GM18868 (cell line): Measurements from ENCODE around the gene HS6ST1.
"Not testable (repeated sequence)": the region's sequence is repeated elsewhere in the genome, so short reads cannot be mapped to it uniquely, and the experiment has no call there.

Source experiments
- ATAC-seq: cut with Tn5 transposase; IDR thresholded peaks from one replicate; pipeline ENCODE4 v1.9.1; 2021; ENCODE audit warnings: mild to moderate bottlenecking, moderate library complexity; ENCODE audit not compliant: unreplicated experiment

The HS6ST1 gene

DNA sequence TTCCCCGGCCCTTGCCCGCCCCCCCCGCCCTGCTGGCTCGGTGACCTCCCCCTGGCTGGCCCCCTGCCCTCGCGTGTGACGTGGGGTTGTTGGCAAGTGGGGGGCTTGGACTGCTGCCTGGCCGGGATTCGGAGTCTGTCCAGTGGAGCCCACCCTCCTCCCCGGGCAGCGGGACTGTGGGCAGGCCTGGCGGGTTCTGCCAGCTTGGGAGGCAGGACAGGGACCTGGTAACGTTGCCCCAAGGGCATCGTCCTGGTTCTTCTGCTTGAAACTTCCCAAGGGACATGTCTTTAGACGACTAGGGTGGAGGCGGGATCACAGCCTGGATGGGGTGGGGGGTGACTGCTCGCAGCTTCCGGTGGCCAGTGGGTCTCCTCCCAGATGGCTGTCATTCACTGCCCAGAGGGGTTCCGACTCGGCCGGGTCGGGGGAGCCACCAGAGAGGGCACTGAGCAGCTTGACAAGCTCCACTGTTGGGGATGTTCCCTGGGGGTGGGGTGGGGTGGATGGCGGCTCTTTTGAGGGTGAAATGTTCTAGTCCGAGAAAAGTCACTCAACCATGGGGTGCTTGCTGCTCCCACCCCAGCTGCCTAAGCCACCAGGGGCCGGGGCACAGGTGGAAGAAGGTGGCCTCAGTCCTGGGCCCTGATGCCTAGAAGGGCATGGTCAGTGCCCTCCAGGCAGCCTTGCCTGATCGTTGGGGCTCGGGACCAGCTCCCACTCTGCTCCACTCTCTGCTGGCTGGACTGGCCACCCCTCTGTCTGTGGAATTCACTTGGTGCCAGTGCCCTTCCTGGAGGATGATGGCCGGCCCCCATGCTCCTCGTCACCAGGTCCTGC lies 4.3 kb upstream of the HS6ST1 start:
- no peak for ATAC-seq

DNA sequence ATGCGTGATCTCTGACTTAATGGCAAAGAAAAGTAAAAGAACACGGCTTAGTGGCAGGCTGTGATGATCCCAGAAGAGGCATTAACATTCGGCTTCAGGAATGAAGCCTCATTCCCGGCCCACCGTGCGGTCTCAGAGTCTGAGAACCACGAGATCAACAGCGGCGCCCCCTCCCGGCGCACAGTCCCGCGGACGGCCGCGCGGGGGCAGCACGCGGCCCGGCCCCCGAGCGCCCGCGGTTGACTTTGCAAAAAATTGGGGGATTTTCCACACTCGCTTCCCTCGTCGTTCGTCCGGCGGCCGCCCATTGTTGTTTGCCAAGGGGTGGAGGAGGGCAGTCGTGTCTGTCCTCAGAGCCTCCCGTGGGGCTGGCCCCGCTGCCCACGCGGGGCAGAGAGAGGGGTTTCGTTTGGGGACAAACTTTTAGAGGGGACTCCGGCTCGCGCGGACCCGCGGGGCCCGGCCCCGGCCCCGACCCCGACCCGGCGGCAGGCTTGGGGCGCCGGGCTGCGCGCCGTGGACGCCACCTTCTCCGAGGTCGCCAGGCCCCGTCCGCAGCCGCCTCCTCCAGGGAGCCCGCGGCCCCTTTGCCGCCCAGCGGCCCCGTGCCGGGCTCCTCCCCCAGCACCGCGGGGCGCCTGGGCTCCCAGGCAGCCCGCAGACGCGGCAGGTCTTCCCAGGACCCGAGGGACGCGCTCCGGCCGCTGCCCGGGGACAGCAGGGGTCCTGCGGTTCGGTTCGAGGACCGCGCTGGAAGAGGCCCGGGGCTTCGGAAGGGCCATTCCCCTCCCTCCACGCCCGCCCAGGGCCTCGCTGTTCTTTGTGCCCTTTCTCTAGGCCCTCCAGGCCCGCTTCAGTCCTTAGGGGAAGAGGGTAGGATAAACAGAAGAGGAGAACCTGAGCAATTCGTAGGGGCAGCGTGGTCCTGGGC lies 3.4 kb upstream of the HS6ST1 start:
- ATAC-seq: peak; percentile 52

DNA sequence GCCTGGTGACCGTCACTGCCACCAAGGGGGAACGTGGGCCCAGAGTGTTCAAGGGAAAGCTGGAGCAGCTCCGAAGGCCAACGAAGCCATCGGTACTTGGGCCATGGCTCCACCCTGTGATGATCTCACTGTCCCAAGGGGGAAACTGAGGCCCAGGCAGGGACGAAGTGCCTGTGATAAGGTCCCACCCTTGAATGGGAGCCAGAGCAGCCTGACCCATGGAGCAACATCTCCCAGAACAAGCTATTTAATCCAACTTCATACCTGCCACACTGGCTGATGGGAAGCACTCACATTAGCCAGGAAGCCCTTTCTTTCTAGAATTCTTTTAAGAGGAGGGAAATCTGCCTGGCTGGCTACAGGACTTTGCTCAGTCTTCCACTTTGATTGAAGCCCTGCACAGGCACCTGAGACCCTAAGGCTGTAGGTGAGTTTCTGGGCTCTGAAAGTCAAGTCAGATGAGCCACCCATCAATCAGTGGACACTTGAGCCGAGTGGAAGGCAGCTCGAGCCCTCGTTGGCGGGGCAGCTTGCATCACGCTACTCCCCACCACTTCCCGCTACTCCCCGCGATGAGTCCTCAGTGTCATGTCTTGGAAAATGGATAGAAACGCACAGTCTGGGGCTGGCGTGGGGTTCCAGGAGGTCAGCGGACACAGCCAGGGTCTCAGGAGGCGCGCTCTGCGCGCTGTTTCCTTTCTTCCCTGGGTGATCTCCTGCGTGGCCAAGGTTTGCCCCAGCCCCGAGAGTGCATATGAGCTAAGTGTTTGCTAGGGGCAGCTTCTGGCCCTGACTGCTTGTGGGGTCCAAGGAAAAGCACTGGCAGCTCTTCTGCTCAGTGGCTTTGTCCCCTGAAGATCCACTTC lies 2.5 kb upstream of the HS6ST1 start:
- ATAC-seq: no peak

DNA sequence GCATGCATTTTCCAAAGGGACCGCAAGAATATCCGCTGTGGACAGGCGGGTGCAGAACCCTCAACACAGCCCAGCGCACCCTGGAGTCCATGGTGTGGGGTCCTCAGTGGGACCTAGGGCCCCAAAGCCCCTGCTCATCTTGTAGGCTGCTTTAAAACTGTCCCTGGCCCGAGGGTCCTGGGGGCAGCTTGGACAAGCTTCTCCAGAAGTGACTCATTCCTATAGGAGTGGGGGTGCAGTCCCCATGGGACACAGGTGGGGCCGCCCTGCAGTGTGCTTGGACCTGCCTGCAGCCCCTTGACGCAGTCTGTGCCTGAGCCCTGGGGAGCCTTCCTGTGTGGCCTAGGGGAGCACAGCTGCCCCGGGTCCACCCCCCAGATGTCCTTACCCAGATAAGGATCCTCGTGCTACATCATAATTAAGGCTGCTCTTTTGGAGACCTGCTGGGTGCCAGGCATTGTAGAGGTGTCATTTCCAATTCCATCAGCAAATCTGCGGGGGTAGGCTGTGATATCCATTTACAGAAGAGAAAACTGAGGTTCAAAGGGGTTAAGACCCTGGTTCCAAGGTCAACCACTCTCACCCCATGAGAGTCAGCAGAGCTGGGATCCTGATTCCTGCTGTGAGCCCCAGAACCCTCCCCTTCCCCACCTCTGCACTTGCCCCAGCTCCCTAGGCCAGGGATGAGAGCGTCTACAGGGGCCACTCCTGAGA lies 1.7 kb upstream of the HS6ST1 start:
- no peak for ATAC-seq

DNA sequence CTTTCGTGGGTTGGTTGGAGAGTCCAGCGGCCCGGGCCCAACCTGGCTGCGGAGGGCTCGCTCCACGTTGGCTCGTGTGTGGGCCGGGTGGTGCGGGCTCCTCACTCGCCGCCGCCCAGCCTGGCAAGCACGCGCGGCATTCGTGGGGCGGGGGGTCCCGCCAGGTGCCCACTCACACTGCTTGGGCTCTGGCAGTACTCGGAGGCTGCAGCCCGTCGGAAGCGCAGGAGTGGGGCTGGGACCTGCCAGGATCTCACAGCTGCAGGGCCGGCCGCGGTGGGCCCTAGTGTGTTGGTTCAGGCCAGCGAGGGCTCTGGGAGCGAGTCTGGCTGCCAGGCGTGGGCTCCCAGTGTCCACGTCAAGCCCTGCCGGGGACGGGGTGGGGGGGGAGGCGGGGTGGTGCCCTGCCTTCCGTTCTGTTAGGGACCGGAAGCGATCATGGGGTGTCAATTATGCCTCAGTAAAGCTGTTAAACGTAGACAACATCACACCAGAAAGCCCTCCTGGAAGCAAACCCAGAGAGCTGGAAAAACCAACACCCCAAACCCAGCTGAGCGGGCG lies 1.0 kb upstream of the HS6ST1 start:
- no peak for ATAC-seq

DNA sequence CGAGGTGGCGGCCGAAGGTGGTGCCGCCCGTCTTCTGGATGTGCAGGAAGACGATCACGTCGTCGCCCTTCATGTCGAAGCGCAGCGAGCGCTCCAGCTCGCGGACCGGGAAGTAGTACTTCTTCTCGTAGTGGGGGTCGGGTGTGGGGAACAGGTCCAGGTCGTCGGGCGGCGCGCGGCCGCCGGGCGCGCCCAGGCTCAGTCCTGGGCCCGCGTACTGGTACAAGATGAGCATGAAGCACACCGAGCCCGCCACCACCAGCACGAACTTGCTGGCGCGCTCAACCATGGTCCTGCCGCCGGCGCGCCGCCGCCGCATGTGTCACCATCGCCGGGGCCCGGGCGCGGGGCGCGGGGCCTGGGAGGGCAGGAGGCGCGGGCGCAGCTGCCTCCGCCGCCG lies 423 bp downstream of the HS6ST1 start:
- ATAC-seq: peak; percentile 1

DNA sequence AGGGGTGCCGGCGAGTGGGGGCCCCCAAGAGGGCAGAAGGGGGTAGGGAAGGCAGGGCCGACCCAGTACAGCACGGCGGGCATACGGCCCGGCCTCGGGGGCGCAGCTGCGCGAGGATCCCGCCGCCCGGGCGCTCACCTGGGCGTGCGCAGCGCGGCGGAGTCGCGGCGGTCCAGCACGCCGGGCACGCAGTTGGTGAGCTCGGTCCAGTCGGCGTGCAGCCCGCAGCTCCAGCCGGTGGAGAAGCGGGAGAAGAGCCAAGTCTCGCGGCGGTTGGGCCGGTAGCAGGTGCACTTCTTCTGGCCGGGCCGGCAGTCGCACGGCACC lies 806 bp downstream of the HS6ST1 start:
- ATAC-seq: not testable (repeated sequence)

DNA sequence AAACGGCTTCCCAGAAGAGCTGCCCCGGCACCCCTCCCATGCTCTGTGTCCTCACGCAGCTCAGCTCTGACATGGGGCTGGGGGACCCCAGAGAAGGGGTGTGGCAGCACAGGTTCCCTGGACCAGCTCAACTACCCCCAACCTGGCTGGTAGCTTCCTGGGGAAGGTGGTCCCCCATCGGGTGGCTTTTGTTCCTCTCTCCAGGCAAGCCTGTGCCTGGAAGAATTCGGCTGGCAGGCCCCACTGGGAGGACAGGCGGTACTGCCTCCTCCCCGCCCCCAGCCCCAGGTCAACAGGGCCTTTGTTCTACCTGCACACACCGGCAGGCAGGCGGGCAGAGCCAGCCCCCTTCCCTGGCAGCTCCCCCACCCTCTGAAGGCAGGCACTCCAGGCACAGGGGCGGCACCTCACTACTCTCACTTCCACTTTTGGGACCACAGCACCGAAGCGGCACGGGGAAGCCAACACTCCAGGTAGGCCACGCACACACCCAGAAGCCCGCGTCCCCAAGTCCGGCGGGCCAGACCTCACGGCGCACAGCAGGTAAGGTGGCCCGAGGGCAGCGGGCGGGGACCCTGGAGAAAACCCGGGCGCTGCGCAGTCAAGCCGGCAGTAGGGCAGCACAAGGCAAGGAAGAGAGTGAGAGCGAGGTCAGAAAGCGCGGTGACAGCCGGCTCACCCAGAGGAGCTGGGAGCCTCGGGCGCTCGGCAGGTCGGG lies 1.3 kb downstream of the HS6ST1 start:
- ATAC-seq: peak; percentile 61

DNA sequence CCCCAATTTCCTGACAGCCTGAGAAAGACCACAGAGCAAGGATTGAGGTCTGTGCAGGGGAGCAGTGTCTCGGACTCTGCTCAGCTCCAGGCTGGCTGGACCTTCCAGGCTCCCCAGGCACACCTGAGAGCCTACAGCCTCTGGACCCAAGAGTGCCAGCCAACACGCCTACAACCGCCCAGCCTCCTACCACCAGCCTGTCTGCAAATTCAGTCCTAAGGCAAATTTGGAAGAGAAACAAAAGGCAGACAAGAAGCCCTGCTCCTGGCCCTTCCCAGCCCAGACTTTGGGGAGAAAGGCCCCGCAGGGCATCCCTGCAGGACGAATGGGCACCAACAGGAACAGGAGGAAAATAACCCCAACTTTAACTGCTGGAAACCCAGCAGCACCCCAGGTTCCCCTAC lies 1.9 kb downstream of the HS6ST1 start:
- no peak for ATAC-seq

DNA sequence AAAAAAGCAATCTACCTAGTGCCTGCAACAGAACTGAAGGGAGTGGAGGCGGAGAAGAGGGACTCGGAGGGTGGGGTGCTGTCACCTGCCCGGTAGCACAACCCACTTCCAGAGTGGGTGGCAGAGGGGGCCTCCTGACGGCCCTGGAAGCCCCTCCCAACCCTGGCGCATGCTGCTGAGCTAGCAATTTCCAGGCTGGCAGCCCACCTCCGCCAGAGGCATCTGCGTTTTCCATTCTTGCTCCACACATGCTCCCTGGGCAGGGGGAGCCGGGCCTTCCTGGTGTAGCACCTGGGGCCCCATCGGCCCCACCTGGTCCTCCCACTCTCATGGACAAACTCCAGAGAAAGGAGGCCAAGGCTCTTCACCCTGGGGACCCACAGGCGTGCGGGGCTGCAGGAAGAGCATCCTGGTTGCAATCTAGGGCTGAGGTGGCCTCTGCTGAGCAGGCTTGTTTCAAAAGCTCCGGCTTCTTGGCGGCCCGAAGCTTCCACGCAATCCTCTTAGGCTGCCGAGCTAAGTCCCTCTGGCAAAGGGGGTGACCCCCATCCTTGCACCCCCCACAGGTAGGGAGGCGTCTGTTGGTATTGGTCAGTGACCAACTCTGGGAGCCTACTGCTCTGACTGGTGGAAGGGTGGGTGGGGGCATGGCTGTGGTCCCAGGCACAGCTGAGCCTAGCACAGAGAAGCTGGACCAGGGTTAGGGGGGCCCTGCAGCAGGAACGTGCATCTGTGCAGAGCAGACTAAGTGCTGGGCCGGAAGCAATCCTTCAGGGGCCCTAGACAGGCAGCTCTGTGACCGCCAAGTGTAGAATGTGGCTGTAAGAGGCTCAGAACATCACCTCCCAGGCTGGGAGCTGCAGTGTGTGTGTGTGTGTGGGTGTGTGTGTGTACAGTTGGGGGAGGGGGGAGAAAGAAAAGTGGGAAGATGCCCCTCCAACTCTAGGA lies 2.6 kb downstream of the HS6ST1 start:
- ATAC-seq: no peak

DNA sequence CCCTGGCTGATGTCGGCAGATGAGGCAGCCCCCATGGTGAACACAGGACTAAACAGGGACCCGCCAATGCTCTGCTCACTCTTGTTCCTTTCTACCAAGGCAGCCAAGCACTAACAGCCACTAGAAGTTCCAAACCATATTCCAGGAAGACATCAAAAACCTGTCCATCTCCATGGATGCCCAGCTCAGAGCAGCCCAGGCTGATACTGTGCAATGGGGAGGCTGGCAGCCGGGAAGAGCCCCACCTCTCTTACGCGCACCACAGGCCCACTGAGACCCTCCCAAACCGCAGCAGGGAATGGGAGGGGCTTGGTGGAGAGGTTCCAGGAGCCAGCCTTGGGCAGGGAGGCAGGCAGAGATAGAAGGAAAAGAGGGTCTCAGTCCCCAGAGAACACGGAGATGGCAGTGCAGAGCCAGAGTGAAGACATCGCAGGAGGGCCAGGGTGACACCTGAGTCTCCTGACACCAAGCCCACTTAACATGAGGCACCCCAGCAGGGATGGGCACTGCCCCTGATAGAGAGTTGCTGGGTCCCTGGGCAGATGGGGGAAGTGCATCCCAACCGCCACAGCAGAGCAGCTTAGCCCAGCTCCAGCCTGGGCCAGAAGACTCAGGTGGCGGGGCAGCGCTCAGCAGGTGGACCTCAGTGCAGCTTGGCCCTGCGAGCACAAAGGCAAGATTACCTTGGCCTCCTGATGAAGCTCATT lies 3.4 kb downstream of the HS6ST1 start:
- ATAC-seq: no peak

DNA sequence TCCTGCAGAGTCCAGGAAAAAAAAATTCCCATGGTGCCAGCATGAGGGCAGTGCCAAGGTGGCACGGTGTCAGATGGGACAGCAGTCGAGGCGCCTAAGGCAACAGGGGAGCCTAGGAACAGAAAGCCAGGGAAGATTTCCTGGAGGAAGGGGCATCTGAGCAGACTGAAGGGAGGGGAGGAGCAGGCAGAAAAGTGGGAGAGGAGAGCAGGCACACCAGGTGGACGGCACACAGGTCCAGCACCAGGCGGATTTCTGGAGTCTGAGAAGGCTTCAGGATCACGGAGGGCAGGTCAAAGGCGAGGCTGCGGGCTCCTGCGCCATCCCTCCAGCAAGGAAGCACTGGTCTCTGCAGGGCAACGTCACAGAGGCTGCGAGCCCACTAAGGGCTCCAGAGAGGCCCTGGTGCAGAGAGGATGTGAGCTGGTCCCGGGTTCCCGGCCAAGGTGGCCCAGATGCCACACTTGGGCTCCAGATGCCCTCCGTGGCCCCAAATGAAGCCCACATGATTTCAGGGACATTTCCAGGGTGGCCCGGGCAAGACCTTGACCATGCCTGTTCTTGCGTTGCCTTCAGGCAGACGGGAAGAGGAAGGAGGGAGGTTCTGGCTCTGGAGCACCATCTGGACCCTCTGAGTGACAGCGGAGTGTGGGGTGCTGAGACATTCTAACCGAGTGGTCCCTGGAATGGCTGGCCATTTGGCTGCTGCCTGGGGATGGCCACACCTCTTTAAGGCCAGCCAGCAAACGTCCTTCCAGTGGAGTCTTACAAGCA lies 4.1 kb downstream of the HS6ST1 start:
- no peak for ATAC-seq

DNA sequence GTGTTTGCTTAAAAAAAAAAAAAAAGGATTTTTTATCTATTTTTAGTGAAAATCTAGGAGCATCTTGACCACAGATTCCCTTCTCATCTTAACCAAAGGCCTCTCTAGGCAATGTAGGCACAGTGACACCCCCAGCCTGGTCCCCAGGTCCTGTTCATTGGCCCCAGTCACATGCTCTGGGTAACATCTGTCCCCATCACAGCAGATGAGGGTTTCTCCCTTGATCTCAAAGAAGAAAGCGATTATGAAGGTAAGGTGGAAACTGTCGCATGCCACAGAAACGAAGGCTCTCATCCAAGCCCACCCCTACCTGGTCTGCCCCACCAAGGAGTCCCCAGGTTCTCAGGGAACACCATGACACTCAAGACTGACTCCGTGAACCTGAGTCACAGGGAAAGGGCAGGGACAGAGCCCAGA lies 4.7 kb downstream of the HS6ST1 start:
- no peak for ATAC-seq

DNA sequence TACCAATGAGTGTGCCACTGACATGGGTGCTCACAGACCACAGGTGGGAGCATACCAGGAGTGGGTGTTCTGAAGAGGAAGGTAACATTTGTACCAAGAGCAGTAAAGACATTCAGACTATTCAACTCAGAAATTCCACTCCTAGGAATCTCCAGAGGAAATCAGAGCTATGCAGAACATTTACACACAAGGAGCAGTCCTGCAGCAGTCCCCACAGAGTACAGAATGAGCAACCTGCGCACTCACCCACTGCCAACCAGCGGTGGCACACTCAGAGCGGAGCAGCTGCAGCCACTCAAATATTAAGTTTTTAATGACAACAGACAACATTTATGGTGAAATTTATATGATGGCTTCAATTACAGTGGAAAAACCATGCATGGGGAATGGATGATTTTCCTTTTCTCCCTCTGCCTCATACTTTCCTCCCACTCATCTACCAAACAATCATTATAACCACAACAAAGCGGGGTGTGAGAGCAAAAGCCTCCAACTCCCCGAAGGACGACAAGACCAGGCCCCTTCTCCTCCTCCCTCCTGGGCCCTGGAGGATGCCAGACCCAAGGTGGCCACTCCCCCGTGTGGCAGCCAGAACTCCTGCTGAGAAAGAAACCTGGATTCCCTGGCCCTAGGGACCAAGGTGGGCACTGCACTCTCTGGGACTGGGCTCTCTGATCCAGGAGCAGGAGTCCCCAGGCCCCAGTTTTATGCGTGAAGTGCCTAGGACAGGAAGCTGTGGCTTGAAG lies 5.4 kb downstream of the HS6ST1 start:
- ATAC-seq: no peak

DNA sequence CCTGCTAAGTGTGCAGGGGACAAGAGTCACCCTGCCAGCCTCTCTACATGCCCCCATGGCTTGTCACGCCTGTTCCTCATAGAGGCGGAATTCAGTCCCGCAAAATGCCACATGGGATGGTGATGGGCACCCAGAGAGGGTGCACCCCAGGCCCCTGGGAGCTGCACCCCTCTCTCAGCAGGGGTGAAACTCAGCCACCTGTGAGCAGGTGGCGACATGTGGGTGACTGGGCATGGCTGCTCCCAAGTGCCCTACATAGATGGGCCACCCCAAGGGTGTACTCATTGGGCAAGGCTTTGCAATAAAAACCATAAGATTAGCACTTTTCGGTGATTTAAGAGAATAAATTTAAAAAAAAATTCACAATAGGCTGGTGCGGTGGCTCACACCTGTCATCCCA lies 6.3 kb downstream of the HS6ST1 start:
- ATAC-seq: no peak

DNA sequence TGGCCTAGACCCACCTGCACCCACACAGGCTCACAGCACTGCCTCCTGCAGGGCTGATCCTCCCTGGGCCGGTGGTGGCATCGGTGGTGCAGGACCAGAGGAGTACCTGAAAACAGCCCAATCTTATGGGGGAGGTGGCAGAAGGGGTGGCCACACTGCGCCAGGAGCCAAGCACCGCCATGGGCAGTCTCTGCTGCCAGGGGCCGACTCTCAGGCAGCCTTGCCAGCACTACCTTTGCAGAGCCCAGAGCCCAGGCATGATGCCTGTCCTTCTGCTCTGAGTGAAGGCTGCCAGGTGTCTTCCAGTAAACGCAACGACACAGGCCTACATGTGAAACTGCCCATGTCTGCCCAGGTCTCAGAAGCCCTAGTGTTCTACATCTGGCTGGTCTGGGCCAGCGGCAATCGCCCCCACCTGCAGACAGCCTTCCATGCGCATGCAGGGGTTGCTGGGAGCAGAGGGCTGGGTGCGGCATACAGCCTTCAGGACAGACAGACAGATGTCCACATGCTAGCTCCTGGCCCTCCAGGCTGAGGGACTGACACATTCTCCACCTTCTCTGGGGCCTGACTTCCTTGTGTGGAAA lies 6.8 kb downstream of the HS6ST1 start:
- no peak for ATAC-seq
